ENCODE data around the gene DNAAF8.

DNA sequence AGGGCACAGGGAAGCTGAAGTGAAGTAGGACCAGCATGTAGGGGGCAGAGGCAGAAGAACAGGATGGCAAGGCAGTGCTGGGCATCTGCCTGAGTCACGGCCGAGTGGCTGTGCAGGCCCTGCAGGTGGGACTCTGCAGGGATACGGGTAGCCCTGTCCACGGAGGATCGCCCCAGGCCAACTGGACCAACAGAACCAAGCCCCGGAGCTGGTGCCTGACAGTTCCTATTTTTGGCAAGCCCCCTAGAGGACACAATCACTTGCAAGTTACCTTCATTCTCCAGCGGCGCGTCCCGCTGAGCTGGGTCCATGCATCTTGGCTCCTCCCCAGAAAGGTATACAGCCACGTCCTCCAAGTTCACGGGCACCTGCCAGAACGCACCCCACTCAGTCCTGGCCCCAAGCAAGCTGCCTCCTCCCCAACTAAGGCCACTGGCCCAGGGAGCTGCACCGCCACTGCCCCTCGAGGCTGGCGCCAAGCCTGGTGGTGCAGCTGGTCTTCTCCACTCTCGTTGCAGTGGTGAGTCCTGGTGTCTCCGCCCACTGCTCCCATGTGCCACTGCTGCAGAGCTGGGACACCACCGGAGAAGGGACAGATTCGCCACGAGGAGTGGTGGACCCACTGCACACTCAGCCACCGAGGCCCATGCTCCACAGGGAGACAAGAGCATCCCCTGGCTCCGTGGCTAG, 26.0 kb downstream of the DNAAF8 start:
- TF ChIP-seq CTCF (IDR thresholded peaks at IDR 0.05): no peak
- no peak for TF ChIP-seq POLR2A (IDR thresholded peaks at IDR 0.05)
- no peak for TF ChIP-seq POLR2AphosphoS5 (IDR thresholded peaks at IDR 0.05)
- TF ChIP-seq EP300 (IDR thresholded peaks at IDR 0.05): no peak
